Cardiac fibroblast (primary cell): ENCODE measurements around the gene BARX1.

Source experiments
- DNase-seq, 2 donors: peaks; one replicate each; pipeline versions ENCODE4 v3.0.0 to v3.0.0-alpha.2; 2010; ENCODE audit warnings: low read depth in 2 of 2
- H3K4me3 ChIP-seq, 2 donors: replicated peaks in 1 of 2; 1 replicate in 1 of 2; 2 replicates in 1 of 2; pipeline ENCODE4 v1.5.1; 2011; ENCODE audit warnings: low read depth in 2 of 2, low read length in 2 of 2, mild to moderate bottlenecking in 2 of 2, moderate library complexity in 1 of 2
- TF ChIP-seq, protein P1 (sequence below): IDR thresholded peaks from one replicate; pipeline ENCODE4 v1.5.1; 2011; ENCODE audit warnings: low read depth, mild to moderate bottlenecking, low read length, inconsistent platforms

Gene BARX1

DNA sequence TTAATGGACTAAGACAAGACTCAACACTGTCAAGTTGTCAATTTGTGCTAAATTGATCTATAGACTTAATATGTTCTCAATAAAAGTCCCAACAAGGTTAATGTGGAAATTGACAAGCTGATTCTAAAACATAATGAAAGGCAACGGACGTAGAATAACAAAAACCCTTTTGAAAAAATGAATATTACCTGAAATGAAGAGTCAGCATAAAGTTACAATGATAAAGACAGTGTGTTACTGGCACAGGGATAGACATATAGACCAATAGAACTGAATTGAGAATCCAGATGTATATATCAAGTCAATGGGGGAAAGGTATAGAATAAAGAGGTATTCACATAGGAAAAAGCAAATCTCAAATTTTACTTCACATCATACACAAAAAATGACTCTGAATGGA is 37.7 kb upstream of the BARX1 start:
- no peak for DNase-seq
- no peak overlapping the region for H3K4me3 ChIP-seq
- TF ChIP-seq, protein P1, sequence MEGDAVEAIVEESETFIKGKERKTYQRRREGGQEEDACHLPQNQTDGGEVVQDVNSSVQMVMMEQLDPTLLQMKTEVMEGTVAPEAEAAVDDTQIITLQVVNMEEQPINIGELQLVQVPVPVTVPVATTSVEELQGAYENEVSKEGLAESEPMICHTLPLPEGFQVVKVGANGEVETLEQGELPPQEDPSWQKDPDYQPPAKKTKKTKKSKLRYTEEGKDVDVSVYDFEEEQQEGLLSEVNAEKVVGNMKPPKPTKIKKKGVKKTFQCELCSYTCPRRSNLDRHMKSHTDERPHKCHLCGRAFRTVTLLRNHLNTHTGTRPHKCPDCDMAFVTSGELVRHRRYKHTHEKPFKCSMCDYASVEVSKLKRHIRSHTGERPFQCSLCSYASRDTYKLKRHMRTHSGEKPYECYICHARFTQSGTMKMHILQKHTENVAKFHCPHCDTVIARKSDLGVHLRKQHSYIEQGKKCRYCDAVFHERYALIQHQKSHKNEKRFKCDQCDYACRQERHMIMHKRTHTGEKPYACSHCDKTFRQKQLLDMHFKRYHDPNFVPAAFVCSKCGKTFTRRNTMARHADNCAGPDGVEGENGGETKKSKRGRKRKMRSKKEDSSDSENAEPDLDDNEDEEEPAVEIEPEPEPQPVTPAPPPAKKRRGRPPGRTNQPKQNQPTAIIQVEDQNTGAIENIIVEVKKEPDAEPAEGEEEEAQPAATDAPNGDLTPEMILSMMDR: no peak

DNA sequence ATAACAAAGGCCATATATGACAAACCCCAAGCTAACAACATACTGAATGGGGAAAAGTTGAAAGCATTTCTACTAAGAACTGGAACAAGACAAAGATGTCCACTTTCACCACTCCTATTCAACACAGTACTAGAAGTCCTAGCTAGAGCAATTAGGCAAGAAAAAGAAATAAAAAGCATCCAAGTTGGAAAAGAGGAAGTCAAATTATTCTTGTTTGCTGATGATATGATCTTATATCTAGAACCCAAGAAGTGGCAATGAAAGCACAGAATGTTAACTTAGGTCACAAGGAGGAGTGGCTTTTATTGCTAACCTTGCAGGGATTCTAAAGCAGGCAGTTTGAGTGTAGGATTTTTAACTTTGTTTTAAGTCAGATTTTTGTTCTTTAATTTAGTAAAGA is 35.3 kb upstream of the BARX1 start:
- DNase-seq: no peak
- no peak overlapping the region for H3K4me3 ChIP-seq
- TF ChIP-seq, protein P1: no peak

DNA sequence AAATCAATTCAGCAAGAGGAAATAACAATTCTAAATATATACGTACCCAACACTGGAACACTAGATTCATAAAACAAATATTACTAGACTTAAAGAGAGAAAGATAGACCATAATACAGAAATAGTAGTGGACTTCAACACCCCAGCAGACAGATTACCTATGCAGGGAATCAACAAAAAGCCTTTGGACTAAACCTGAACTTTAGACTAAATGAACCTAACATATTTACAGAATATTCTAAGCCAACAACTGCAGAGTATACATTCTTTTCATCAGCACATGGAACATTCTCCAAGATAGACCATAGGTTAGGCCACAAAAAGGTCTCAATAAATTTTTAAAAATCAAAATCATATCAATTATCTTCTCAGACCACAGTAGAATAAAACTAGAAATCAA is 32.9 kb upstream of the BARX1 start:
- TF ChIP-seq, protein P1: no peak
- no peak for DNase-seq
- no peak overlapping the region for H3K4me3 ChIP-seq

DNA sequence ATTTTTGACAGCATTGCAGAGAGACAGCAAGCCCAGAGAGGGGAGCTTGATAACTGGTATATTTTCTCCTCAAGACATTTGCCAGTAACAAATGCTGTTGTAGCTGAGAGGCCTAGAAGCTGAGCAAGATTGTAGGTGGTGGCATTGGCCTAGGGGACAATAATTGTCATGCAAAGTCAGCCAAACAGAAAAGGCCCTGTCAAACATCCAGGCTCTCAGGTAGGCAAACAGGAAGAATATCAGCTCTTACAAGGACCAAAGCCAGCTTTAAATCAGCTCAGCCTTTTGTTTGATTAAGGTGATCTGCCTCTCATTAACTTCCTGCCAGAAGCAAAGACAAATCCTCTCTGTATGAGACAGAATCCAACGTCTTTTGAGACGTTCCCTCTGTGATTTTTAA is 29.7 kb upstream of the BARX1 start:
- DNase-seq: no peak
- no peak overlapping the region for H3K4me3 ChIP-seq
- TF ChIP-seq, protein P1: no peak

DNA sequence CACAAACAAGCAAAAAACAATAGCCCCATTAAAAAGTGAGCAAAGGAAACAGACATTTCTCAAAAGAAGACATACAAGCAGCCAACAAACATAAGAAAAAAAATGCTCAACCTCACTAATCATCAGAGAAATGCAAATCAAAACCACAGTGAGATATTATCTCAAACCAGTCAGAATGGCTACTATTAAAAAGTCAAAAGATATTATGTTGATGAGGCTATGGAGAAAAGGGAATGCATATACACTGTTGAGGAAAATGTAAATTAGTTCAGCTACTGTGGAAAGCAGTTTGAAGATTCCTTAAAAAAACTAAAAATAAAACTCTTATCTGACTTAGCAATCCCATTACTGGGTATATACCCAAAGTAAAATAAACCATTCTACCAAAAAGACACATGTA is 28.7 kb upstream of the BARX1 start:
- H3K4me3 ChIP-seq: no peak overlapping the region
- TF ChIP-seq, protein P1: no peak
- DNase-seq: no peak

DNA sequence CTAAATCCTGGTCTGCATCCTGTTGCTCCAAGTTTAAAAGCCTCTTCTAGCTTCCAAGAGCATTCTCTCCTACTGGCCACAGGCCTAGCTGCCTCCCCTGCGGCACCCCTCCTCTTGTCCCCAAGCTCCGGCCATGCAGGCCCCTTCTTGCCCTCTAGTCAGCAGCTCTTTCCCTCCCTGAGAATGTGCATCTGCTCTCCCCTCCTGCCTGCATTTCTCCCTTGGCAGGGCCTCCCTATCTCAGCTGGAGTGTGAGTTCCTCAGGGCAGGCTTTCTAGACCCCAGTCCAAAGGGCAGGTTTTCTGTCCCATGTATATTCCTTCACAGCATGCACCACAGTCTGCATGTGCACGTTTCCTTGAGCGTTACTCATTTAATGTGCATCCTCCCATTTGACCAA is 24.6 kb upstream of the BARX1 start:
- H3K4me3 ChIP-seq: no peak overlapping the region
- TF ChIP-seq, protein P1: no peak
- DNase-seq: no peak

DNA sequence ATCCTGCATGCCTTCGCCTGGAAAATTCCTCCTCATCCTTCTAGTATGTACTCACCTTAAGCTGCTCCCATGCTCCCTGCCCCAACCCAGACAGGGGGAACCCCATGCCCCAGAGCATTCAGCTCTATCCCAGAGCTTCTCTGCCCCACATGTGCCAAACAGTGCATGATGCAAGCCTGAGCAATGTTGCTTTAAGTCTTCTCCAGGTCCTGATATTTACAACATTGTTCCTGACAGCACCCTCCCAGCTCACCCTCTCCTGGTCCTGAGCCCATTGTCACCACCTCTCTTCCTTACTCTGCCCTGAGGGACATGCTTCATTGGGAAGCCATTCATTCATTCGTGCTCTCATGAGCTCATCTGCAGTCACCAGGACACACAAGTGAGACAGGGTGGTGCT is 23.4 kb upstream of the BARX1 start:
- TF ChIP-seq, protein P1: no peak
- no peak for DNase-seq
- H3K4me3 ChIP-seq: no peak overlapping the region
